Thyroid gland (tissue), 4 donors: ENCODE measurements around the gene FLRT2. TPM values are rescaled to one million over a fixed set of nuclear protein-coding genes. Genes with fewer than 3 reads are reported as not detected.
A peak's percentile ranks its signal among the peaks of the same experiment; 100 is the strongest.

Experiments used
- DNase-seq, 2 donors: peaks; one replicate each; pipeline ENCODE4 v3.0.0-alpha.2; 2019
- H3K27ac ChIP-seq, 3 donors: fragments of 200-600 bp; sonication (generic); 1 replicate in 2 of 3; 2 replicates in 1 of 3; pipeline ENCODE4 v1.5.1; 2016 to 2019; ENCODE audit warnings: mild to moderate bottlenecking in 1 of 3, moderate library complexity in 1 of 3
- H3K27me3 ChIP-seq: fragments of 200-600 bp; sonication (generic); one replicate; pipeline ENCODE4 v1.5.1; 2019
- H3K36me3 ChIP-seq, 2 donors: fragments of 200-600 bp; sonication (generic); one replicate each; pipeline ENCODE4 v1.5.1; 2016 to 2019
- H3K4me1 ChIP-seq, 2 donors: fragments of 200-600 bp; sonication (generic); one replicate each; pipeline ENCODE4 v1.5.1; 2017 to 2019
- H3K4me3 ChIP-seq, 3 donors: fragments of 200-600 bp; sonication (generic); replicated peaks in 1 of 3; 1 replicate in 2 of 3; 2 replicates in 1 of 3; pipeline ENCODE4 v1.5.1; 2016; ENCODE audit warnings: mild to moderate bottlenecking in 1 of 3
- H3K9me3 ChIP-seq: fragments of 200-600 bp; sonication (generic); one replicate; pipeline ENCODE4 v1.5.1; 2017
- CTCF ChIP-seq, 6 experiments: fragments of 200-600 bp in 3 of 6; fragments of 450-650 bp in 3 of 6; sonication (generic) in 3 of 6; IDR thresholded peaks; one replicate each; pipeline ENCODE4 v1.5.1; 2016 to 2019; ENCODE audit warnings: antibody characterized with exemption in 6 of 6, mild to moderate bottlenecking in 2 of 6, inconsistent platforms in 1 of 6, moderate library complexity in 1 of 6
- POLR2A ChIP-seq, 2 donors: fragments of 450-650 bp; IDR thresholded peaks; one replicate each; pipeline ENCODE4 v1.6.1; 2017; ENCODE audit warnings: antibody characterized with exemption in 2 of 2, mild to moderate bottlenecking in 2 of 2, moderate library complexity in 1 of 2
- WGBS, 2 donors: methylation state at CpG; one replicate each; pipeline ENCODE4 v1.1.5; 2017; 5-methylcytosine and 5-hydroxymethylcytosine counted together
- intact Hi-C: fragments of 100-400 bp; cut with DNase I; formaldehyde crosslinking; loops from one replicate; pipeline ENCODE4 v1.15.1; 2023
- total RNA-seq, 4 donors: library from RNA; depleted of rRNA; stranded (reverse); fragments of >200 nt; gene quantifications; one replicate each; pipeline ENCODE4 v1.2.3, GENCODE V29; 2016

FLRT2 gene
- total RNA-seq, 4 donors from 2014 or later, result 9.3 to 38.9 (median 23.5) TPM

GRCh38 chr14:85595981-85596380, 66.0 kb downstream of the FLRT2 start:
- H3K27me3 ChIP-seq, result no peaks in the 10 kb centered on the region
- TF ChIP-seq POLR2A (IDR thresholded peaks at IDR 0.05) (no peak), CTCF (IDR thresholded peaks at IDR 0.05) (no peak)
- WGBS, 2 donors, result 77 to 80% methylated on average over 10 of the region's 10 CpGs
- H3K4me3 ChIP-seq, result no peak overlapping the region
- intact Hi-C loops, result no loop called here
- peak in 1 of 2 donors; percentile 6 for DNase-seq
- peaks cover 0 to 7% of the 10 kb centered on the region in 2 donors for H3K4me1 ChIP-seq
- H3K27ac ChIP-seq, result no peak overlapping the region
- no peaks in the 10 kb centered on the region for H3K9me3 ChIP-seq
- no peaks in the 10 kb centered on the region for H3K36me3 ChIP-seq

- Histone ChIP-seq H3K9me3 (no peaks in the 10 kb centered on the region), H3K27ac (no peak overlapping the region), H3K27me3 (no peaks in the 10 kb centered on the region), H3K4me1 (peaks cover 0 to 7% of the 10 kb centered on the region in 2 donors), H3K36me3 (no peaks in the 10 kb centered on the region), H3K4me3 (no peak overlapping the region)
- intact Hi-C loops, result no loop called here
- TF ChIP-seq POLR2A (IDR thresholded peaks at IDR 0.05), result no peak
- no peak for TF ChIP-seq CTCF (IDR thresholded peaks at IDR 0.05)
- WGBS, 2 donors, result 30 to 45% methylated on average over 4 of the region's 4 CpGs
- peak in 1 of 2 donors; percentile 12 for DNase-seq
These were observed 66.6 kb downstream of the FLRT2 start for GRCh38 chr14:85596562-85596961.

GRCh38 chr14:85597701-85598100, 67.8 kb downstream of the FLRT2 start:
- H3K4me3 ChIP-seq, result no peak overlapping the region
- H3K4me1 ChIP-seq, result peaks cover 0 to 7% of the 10 kb centered on the region in 2 donors
- H3K27ac ChIP-seq, result no peak overlapping the region
- H3K36me3 ChIP-seq, result no peaks in the 10 kb centered on the region
- no peaks in the 10 kb centered on the region for H3K9me3 ChIP-seq
- intact Hi-C loops, result no loop called here
- TF ChIP-seq CTCF (IDR thresholded peaks at IDR 0.05) (no peak), POLR2A (IDR thresholded peaks at IDR 0.05) (no peak)
- no peak for DNase-seq
- no peaks in the 10 kb centered on the region for H3K27me3 ChIP-seq
- WGBS, 2 donors, result 95% methylated on average over 3 of the region's 3 CpGs

- intact Hi-C loops, result no loop called here
- whole genome bisulfite sequencing, 2 donors, result 90 to 91% methylated on average over 5 of the region's 5 CpGs
- TF ChIP-seq POLR2A (IDR thresholded peaks at IDR 0.05) (no peak), CTCF (IDR thresholded peaks at IDR 0.05) (no peak)
These were observed 70.0 kb downstream of the FLRT2 start for GRCh38 chr14:85599939-85600338.

GRCh38 chr14:85601246-85601645, 71.3 kb downstream of the FLRT2 start:
- WGBS, 2 donors, result 77 to 89% methylated on average over 1 of the region's 1 CpG
- Histone ChIP-seq H3K4me1 (peaks cover 0 to 7% of the 10 kb centered on the region in 2 donors), H3K27me3 (no peaks in the 10 kb centered on the region), H3K27ac (no peak overlapping the region), H3K9me3 (no peaks in the 10 kb centered on the region), H3K36me3 (no peaks in the 10 kb centered on the region), H3K4me3 (no peak overlapping the region)
- no peak for DNase-seq
- TF ChIP-seq POLR2A (IDR thresholded peaks at IDR 0.05), result no peak
- intact Hi-C loops, result no loop called here

More at GRCh38 chr14:85599939-85600338, 70.0 kb downstream of the FLRT2 start:
- H3K4me1 ChIP-seq, result peaks cover 0 to 7% of the 10 kb centered on the region in 2 donors
- DNase-seq, result no peak
- no peak overlapping the region for H3K27ac ChIP-seq
- no peaks in the 10 kb centered on the region for H3K27me3 ChIP-seq
- H3K36me3 ChIP-seq, result no peaks in the 10 kb centered on the region
- no peaks in the 10 kb centered on the region for H3K9me3 ChIP-seq
- H3K4me3 ChIP-seq, result no peak overlapping the region

GRCh38 chr14:85601690-85602089, 71.7 kb downstream of the FLRT2 start:
- H3K4me1 ChIP-seq, result peaks cover 0 to 2% of the 10 kb centered on the region in 2 donors
- no peaks in the 10 kb centered on the region for H3K9me3 ChIP-seq
- H3K36me3 ChIP-seq, result no peaks in the 10 kb centered on the region
- intact Hi-C loops, result no loop called here
- no peak overlapping the region for H3K4me3 ChIP-seq
- H3K27me3 ChIP-seq, result no peaks in the 10 kb centered on the region
- TF ChIP-seq CTCF (IDR thresholded peaks at IDR 0.05) (no peak), POLR2A (IDR thresholded peaks at IDR 0.05) (no peak)
- no peak for DNase-seq
- WGBS, 2 donors, result 78 to 86% methylated on average over 1 of the region's 1 CpG
- H3K27ac ChIP-seq, result no peak overlapping the region
